HepG2 (cell line): Measurements from ENCODE around the gene SPAG9.

ENCODE experiments used
- AHDC1 ChIP-seq: sonication (generic); formaldehyde crosslinking; IDR thresholded peaks from 2 replicates; pipeline ENCODE4 v1.5.1; 2020; ENCODE audit warnings: mild to moderate bottlenecking, missing genetic modification reagents, borderline replicate concordance
- ATF7 ChIP-seq, 2 experiments: fragments of 450-650 bp in 1 of 2; sonication (generic) in 1 of 2; formaldehyde crosslinking in 1 of 2; IDR thresholded peaks; 2 replicates each; pipeline versions ENCODE4 v1.4.0 to v1.6.1; 2016 to 2020; ENCODE audit warnings: antibody characterized with exemption in 1 of 2, mild to moderate bottlenecking in 1 of 2, missing genetic modification reagents in 1 of 2
- BCLAF1 ChIP-seq: fragments of 450-650 bp; IDR thresholded peaks from 2 replicates; pipeline ENCODE4 v1.6.1; 2017; ENCODE audit warnings: mild to moderate bottlenecking
- EP300 ChIP-seq, 3 experiments: sonication (generic) in 1 of 3; formaldehyde crosslinking in 1 of 3; IDR thresholded peaks; 2 replicates each; pipeline versions ENCODE4 v1.5.1 to v1.6.1; 2011 to 2020; ENCODE audit warnings: low read depth in 2 of 3, low read length in 2 of 3, borderline replicate concordance in 1 of 3, improper control_type of control experiment in 1 of 3, mild to moderate bottlenecking in 1 of 3, missing genetic modification reagents in 1 of 3, moderate library complexity in 1 of 3
- RAD21 ChIP-seq: fragments of 450-650 bp; formaldehyde crosslinking; IDR thresholded peaks from 2 replicates; pipeline ENCODE4 v1.5.0; 2020; ENCODE audit warnings: mild to moderate bottlenecking
- RBAK ChIP-seq: sonication (generic); formaldehyde crosslinking; IDR thresholded peaks from 2 replicates; pipeline ENCODE4 v1.5.1; 2020; ENCODE audit warnings: mild to moderate bottlenecking, missing genetic modification reagents
- RFX5 ChIP-seq: IDR thresholded peaks from 2 replicates; pipeline ENCODE4 v1.6.1; 2011; ENCODE audit warnings: low read depth, low read length, improper control_type of control experiment
- ZBTB21 ChIP-seq: sonication (generic); formaldehyde crosslinking; IDR thresholded peaks from 2 replicates; pipeline ENCODE4 v1.4.0; 2020; ENCODE audit warnings: missing genetic modification reagents
- ZFP36 ChIP-seq: fragments of 150-350 bp; IDR thresholded peaks from 2 replicates; pipeline ENCODE4 v1.6.1; 2018; ENCODE audit warnings: borderline replicate concordance, low read length, low read depth; ENCODE audit not compliant: partially characterized antibody
- ZNF652 ChIP-seq: IDR thresholded peaks from 2 replicates; pipeline ENCODE4 v1.6.1; 2016; ENCODE audit warnings: low read depth, borderline replicate concordance

DNA sequence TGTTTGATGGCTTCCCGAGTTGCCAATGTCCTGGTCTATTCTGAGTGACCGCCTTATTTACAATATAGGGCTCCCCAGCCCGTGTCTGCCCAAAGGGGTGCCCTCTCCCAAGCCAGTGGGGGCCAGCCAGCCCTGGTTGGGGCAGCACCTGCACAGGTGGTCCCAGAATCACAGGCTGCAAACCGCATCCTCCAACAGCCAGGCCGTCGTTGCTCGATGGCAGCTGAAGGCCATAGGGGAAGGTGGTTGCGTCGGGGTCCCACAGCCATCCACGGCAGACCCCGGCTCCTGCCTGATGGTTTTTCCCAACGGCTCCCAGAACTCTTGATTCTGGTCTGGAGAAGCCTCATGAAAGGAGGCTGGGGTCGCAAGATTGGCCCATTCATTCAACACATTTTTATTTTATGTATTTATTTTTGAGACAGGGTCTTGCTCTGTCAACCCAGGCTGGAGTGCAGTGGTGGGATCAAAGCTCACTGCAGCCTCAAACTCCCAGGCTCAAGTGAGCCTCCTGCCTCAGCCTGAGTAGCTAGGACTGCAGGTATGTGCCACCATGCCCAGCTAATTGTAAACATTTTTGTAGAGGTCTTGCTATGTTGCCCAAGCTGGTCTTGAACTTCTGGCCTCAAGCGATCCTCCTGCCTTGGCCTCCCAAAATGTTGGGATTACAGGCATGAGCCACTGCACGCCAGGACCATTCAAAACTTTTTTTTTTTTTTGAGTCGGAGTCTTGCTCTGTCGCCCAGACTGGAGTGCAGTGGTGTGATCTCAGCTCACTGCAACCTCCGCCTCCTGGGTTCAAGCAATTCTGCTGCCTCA, 175.6 kb downstream of the SPAG9 start:
- TF ChIP-seq AHDC1, result no peak
- TF ChIP-seq EP300 (IDR thresholded peaks at IDR 0.05; ENCODE audit: low read depth in 2 of 2, low read length in 2 of 2), result no peak
- TF ChIP-seq EP300 (CRISPR knock-in tag; IDR thresholded peaks at IDR 0.05; ENCODE audit: borderline replicate concordance), result no peak
- no peak for TF ChIP-seq RBAK (CRISPR knock-in tag)
- TF ChIP-seq RFX5, result no peak
- TF ChIP-seq ZNF652 (CRISPR knock-in tag), result no peak
- no peak for TF ChIP-seq ATF7 (IDR thresholded peaks at IDR 0.05)
- TF ChIP-seq ATF7 (CRISPR knock-in tag; IDR thresholded peaks at IDR 0.05), result no peak
- TF ChIP-seq BCLAF1, result no peak
- no peak for TF ChIP-seq RAD21 (CRISPR knock-in tag)
- TF ChIP-seq ZFP36, result no peak
- no peak for TF ChIP-seq ZBTB21 (CRISPR knock-in tag)
